IMR-90 (cell line): Measurements from ENCODE around the gene PLA2G4A. TPM values are rescaled to one million over a fixed set of nuclear protein-coding genes. Genes with fewer than 3 reads are reported as not detected.

Experiments
- ATAC-seq: fragments of 200-7000 bp; cut with Tn5 transposase; 2 replicates; pipeline ENCODE4 v1.9.1; 2020; ENCODE audit warnings: low read depth, mild to moderate bottlenecking, moderate library complexity
- BruUV-seq: library from RNA; stranded (reverse); fragments of 400-500 nt; replicated peaks from 2 replicates; lab custom pipeline; 2021; lab: Mats Ljungman, UMichigan
- CTCF ChIA-PET: fragments of 300-600 bp; formaldehyde crosslinking; extraction: SDS; loops from one replicate; lab custom pipeline; 2021; ENCODE audit warnings: antibody characterized with exemption; lab: Yijun Ruan, JAX
- POLR2A ChIA-PET: fragments of 300-600 bp; sonication (Branson Sonifier 250); formaldehyde crosslinking; loops from one replicate; lab custom pipeline; 2022; ENCODE audit warnings: antibody characterized with exemption; ENCODE audit not compliant: unreplicated experiment; lab: Charles Lee
- DNase-seq: peaks from one replicate; pipeline ENCODE4 v3.0.0; 2013
- H2AFZ ChIP-seq: replicated peaks from 2 replicates; pipeline ENCODE3; 2013; ENCODE audit warnings: low read length, mild to moderate bottlenecking; ENCODE audit not compliant: poor library complexity
- H2AK5ac ChIP-seq: 2 replicates; pipeline ENCODE4 v1.6.1; 2013; ENCODE audit warnings: low read depth, low read length, inconsistent platforms
- H2AK9ac ChIP-seq: replicated peaks from 2 replicates; pipeline ENCODE3; 2013; ENCODE audit warnings: mild to moderate bottlenecking, low read depth, low read length, moderate library complexity; ENCODE audit not compliant: poor library complexity
- H2BK120ac ChIP-seq: 2 replicates; pipeline ENCODE4 v1.6.1; 2013; ENCODE audit warnings: low read depth, low read length, inconsistent platforms
- H2BK15ac ChIP-seq: 3 replicates; pipeline ENCODE4 v1.6.1; 2013; ENCODE audit warnings: low read depth, low read length, inconsistent platforms
- H2BK20ac ChIP-seq: 2 replicates; pipeline ENCODE4 v1.6.1; 2013; ENCODE audit warnings: low read depth, mild to moderate bottlenecking, inconsistent platforms, low read length, moderate library complexity
- H2BK5ac ChIP-seq: 2 replicates; pipeline ENCODE4 v1.6.1; 2013; ENCODE audit warnings: mild to moderate bottlenecking, low read depth, low read length, inconsistent platforms; ENCODE audit not compliant: poor library complexity, severe bottlenecking
- H3K14ac ChIP-seq: replicated peaks from 2 replicates; pipeline ENCODE4 v1.6.1; 2013; ENCODE audit warnings: low read depth, low read length, inconsistent platforms
- H3K18ac ChIP-seq: 2 replicates; pipeline ENCODE4 v1.6.1; 2013; ENCODE audit warnings: low read depth, low read length, control low read depth
- H3K23ac ChIP-seq: 2 replicates; pipeline ENCODE4 v1.6.1; 2013; ENCODE audit warnings: low read depth, low read length, inconsistent platforms
- H3K27ac ChIP-seq: 2 replicates; pipeline ENCODE4 v1.5.1; 2013; ENCODE audit warnings: mild to moderate bottlenecking, control low read depth, low read length; ENCODE audit not compliant: insufficient read depth
- H3K27me3 ChIP-seq: 2 replicates; pipeline ENCODE4 v1.6.1; 2013; ENCODE audit warnings: low read length; ENCODE audit not compliant: control insufficient read depth, insufficient read depth
- H3K36me3 ChIP-seq: 2 replicates; pipeline ENCODE4 v1.6.1; 2013; ENCODE audit warnings: low read length, mixed read lengths; ENCODE audit not compliant: control insufficient read depth, insufficient read depth
- H3K4ac ChIP-seq: 2 replicates; pipeline ENCODE4 v1.6.1; 2013; ENCODE audit warnings: low read depth, low read length, inconsistent platforms
- H3K4me1 ChIP-seq: 2 replicates; pipeline ENCODE4 v1.6.1; 2013; ENCODE audit warnings: low read length, mixed read lengths; ENCODE audit not compliant: control insufficient read depth, insufficient read depth
- H3K4me2 ChIP-seq: 2 replicates; pipeline ENCODE4 v1.6.1; 2013; ENCODE audit warnings: low read depth, mild to moderate bottlenecking, control low read depth, low read length, moderate library complexity
- H3K4me3 ChIP-seq: 2 replicates; pipeline ENCODE4 v1.5.1; 2013; ENCODE audit warnings: low read depth, mild to moderate bottlenecking, control low read depth, low read length, moderate library complexity; ENCODE audit not compliant: insufficient read depth
- H3K56ac ChIP-seq: 2 replicates; pipeline ENCODE4 v1.6.1; 2013; ENCODE audit warnings: low read length, inconsistent platforms; ENCODE audit not compliant: insufficient read depth; ENCODE audit errors: extremely low read depth
- H3K79me1 ChIP-seq, 2 experiments: 2 replicates each; pipeline ENCODE4 v1.6.1; 2013; ENCODE audit warnings: low read length in 2 of 2, inconsistent platforms in 1 of 2, low read depth in 1 of 2
- H3K9ac ChIP-seq: 2 replicates; pipeline ENCODE4 v1.6.1; 2013; ENCODE audit warnings: low read depth, low read length, control low read depth
- H3K9me1 ChIP-seq: 2 replicates; pipeline ENCODE4 v1.6.1; 2013; ENCODE audit warnings: low read length, inconsistent platforms; ENCODE audit not compliant: insufficient read depth
- H3K9me3 ChIP-seq: 2 replicates; pipeline ENCODE4 v1.6.1; 2013; ENCODE audit warnings: low read length; ENCODE audit not compliant: control insufficient read depth, insufficient read depth
- H4K20me1 ChIP-seq: 2 replicates; pipeline ENCODE4 v1.6.1; 2013; ENCODE audit warnings: low read length, inconsistent platforms; ENCODE audit not compliant: insufficient read depth
- H4K5ac ChIP-seq: 2 replicates; pipeline ENCODE4 v1.6.1; 2013; ENCODE audit warnings: mild to moderate bottlenecking, low read depth, low read length, control low read depth
- H4K8ac ChIP-seq, 2 experiments: 2 replicates each; pipeline ENCODE4 v1.6.1; 2013; ENCODE audit warnings: low read depth in 2 of 2, low read length in 2 of 2, control low read depth in 1 of 2, inconsistent platforms in 1 of 2
- H4K91ac ChIP-seq: 2 replicates; pipeline ENCODE4 v1.6.1; 2013; ENCODE audit warnings: low read depth, low read length, inconsistent platforms; ENCODE audit not compliant: insufficient read depth
- MAFK ChIP-seq: IDR thresholded peaks from 2 replicates; pipeline ENCODE4 v1.6.1; 2012; ENCODE audit warnings: low read depth, low read length, improper control_type of control experiment
- WGBS, 2 experiments: methylation state at CpG; one replicate each; pipeline versions ENCODE4 v1.1.5 to v1.1.7; 2013; ENCODE audit warnings: missing lambda C conversion rate in 2 of 2; ENCODE audit not compliant: insufficient read length in 1 of 2; ENCODE audit errors: extremely low coverage in 2 of 2; 5-methylcytosine and 5-hydroxymethylcytosine counted together
- dilution Hi-C: fragments of 300-500 bp; cut with HindIII; formaldehyde crosslinking; loops from one replicate; pipeline ENCODE4 v1.14.3; 2018; ENCODE audit warnings: low sequenced_read_pairs; ENCODE audit not compliant: unreplicated experiment
- in situ Hi-C: fragments of 300-500 bp; cut with MboI; formaldehyde crosslinking; loops from 3 replicates; pipeline ENCODE4 v1.14.3; 2019; ENCODE audit warnings: low sequenced_read_pairs, inconsistent platforms, mixed read lengths
- intact Hi-C: fragments of 100-400 bp; cut with micrococcal nuclease; formaldehyde crosslinking; loops from 2 replicates; pipeline ENCODE4 v1.10.0; 2022
- polyA plus RNA-seq, 3 experiments: library from polyadenylated mRNA; depleted of rRNA; stranded (reverse); fragments of >200 nt; gene quantifications; 2 replicates each; pipeline ENCODE4 v1.2.3, GENCODE V29; 2012; ENCODE audit warnings: low replicate concordance in 1 of 3
- total RNA-seq: library from RNA; depleted of rRNA; stranded (reverse); fragments of >200 nt; gene quantifications from 2 replicates; pipeline ENCODE4 v1.2.3, GENCODE V29; 2012
- TF ChIP-seq, protein P1 (sequence below): conservative IDR thresholded peaks from 2 replicates; pipeline ENCODE4 v1.5.1; 2012; ENCODE audit warnings: mild to moderate bottlenecking, low read depth, low read length, improper control_type of control experiment

PLA2G4A gene
- total and polyA plus RNA-seq, 2 of the 4 experiments (the other 2 are of a cell fraction): 1.6 to 3.8 TPM

DNA sequence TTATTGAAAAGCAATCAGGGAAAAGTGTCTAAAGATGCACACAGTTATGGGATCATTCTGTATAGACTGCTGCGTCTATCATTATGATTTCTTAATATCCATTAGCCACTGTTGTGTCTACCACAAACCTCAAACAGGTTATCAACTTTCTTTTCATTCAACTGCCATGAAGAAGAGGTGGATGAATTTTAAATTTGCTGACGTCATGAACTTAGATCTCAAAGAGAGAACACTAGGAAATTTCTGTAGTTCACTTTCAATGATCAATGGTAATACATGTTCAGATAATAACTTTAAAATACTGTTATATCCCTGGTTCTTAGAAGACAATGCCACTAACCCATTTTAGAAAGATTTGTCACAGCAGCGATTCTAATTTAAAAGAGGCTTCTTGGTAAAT is 6.7 kb downstream of the PLA2G4A start:
- H3K56ac ChIP-seq: no peak overlapping the region
- no peak overlapping the region for H4K91ac ChIP-seq
- ChIA-PET POLR2A (no interaction called here), CTCF (no interaction called here)
- H3K9me1 ChIP-seq: no peaks in the 10 kb centered on the region; the same call in 1 of the 2 replicates
- DNase-seq: no peak
- no peak overlapping the region for H2AK9ac ChIP-seq
- no peak overlapping the region for H3K4me2 ChIP-seq
- H2BK120ac ChIP-seq: no peak overlapping the region
- TF ChIP-seq, protein P1, sequence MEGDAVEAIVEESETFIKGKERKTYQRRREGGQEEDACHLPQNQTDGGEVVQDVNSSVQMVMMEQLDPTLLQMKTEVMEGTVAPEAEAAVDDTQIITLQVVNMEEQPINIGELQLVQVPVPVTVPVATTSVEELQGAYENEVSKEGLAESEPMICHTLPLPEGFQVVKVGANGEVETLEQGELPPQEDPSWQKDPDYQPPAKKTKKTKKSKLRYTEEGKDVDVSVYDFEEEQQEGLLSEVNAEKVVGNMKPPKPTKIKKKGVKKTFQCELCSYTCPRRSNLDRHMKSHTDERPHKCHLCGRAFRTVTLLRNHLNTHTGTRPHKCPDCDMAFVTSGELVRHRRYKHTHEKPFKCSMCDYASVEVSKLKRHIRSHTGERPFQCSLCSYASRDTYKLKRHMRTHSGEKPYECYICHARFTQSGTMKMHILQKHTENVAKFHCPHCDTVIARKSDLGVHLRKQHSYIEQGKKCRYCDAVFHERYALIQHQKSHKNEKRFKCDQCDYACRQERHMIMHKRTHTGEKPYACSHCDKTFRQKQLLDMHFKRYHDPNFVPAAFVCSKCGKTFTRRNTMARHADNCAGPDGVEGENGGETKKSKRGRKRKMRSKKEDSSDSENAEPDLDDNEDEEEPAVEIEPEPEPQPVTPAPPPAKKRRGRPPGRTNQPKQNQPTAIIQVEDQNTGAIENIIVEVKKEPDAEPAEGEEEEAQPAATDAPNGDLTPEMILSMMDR: no peak
- TF ChIP-seq MAFK: peak; percentile 73
- no peaks in the 10 kb centered on the region for H3K36me3 ChIP-seq
- H4K8ac ChIP-seq: no peak overlapping the region
- no peak for ATAC-seq
- H2BK5ac ChIP-seq: no peak overlapping the region
- BruUV-seq: no TSS peak
- no peak overlapping the region for H3K27ac ChIP-seq
- no peak overlapping the region for H3K14ac ChIP-seq
- no peak overlapping the region for H2AFZ ChIP-seq
- H3K23ac ChIP-seq: no peak overlapping the region
- in situ Hi-C loops (no loop called here), dilution Hi-C loops (no loop called here), intact Hi-C loops (no loop called here)
- H3K9ac ChIP-seq: no peak overlapping the region
- H3K4me3 ChIP-seq: no peak overlapping the region
- H2AK5ac ChIP-seq: no peak overlapping the region
- no CpG with 5 or more reads among the region's 3 CpGs for WGBS, 2 experiments
- H3K4me1 ChIP-seq: no peaks in the 10 kb centered on the region
- no peaks in the 10 kb centered on the region for H3K79me1 ChIP-seq
- no peak overlapping the region for H3K4ac ChIP-seq
- no peaks in the 10 kb centered on the region for H3K9me3 ChIP-seq
- H4K5ac ChIP-seq: no peak overlapping the region
- no peak overlapping the region for H2BK20ac ChIP-seq
- no peak overlapping the region for H3K18ac ChIP-seq
- H4K20me1 ChIP-seq: no peaks in the 10 kb centered on the region
- no peak overlapping the region for H2BK15ac ChIP-seq
- no peaks in the 10 kb centered on the region for H3K27me3 ChIP-seq
